Stimulated activated CD4-positive, alpha-beta T cell treated with anti-CD3 and anti-CD28 coated beads, Interleukin-4, amount 100 ng/mL, for 1 hour (primary cell): Measurements from ENCODE around the gene CLUH.
"Not testable (repeated sequence)": the region's sequence is repeated elsewhere in the genome, so short reads cannot be mapped to it uniquely, and the experiment has no call there.

ENCODE experiments used
- DNase-seq: peaks from one replicate; pipeline ENCODE4 v3.0.0-alpha.2; 2020

The CLUH gene

DNA sequence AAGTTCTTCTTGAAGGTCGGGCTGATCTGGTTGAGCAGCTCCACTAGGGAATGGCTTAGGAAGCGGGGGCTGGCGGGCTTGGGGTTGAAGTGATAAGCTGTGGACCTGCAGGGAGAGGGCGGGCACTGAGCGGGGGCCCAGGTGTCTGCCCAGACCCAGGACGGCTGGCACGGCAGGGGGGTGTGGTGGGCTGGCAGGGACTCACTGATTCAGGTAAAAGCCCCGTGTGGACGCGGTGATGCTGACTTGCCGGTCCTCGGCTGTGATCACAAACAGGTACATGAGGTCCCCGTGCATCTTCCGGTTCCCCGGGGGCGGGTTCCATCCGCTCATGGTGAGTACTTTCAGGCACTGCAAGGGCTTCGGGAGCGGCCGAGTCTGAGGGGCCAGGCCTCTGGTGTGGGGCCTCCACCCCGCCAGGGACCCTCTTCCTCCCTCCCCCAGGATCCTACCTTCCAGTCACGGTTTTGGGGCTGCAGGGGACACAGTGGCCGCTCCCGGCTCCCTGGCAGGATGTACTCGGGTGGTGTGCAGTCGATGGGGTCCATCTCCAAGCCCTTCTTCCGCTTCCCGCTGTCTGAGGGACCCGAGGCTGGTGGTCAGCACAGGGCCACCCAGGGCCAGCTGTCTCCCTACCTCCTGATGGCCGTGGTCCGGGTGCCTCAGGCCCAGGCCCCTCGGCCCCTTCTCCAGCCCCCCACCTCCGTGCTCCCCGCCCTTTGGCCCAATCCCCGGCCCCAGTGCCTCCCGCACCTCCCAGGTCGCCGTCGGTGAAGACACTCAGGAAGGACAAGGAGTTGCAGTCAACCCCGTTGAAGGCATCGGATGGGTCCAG, 10.2 kb downstream of the CLUH start:
- DNase-seq, result no peak

DNA sequence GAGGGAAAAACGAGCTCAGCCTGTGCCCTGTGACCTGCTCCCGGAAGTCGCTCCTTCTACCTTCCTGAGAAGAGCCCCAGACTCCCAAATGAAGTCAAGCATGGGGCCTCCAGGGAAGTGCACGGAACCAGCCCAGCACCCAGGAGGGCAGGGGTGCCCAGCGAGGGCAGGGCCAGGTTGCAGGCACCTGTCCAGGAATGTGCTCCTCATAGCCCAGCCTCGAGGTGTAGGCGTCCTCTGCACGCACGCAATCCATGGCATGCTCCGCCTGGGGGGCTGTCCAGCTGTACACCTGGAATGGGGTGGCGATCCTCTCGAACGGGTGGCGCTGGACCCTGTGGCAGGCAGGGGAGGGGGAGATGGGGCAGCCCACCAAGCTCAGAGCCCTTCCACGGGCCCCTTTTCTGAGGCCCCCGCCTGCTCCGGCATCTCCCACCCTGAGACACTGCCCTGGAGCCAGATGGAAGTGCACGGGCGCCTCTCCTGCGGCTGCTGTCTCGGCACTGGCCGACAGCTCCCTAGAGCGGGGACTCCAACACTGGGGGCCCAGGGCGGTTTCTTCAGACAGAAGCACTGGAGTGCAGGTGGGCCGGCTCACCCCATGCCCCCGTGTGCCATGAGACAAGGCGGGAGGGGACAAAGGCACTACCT, 10.9 kb downstream of the CLUH start:
- no peak for DNase-seq

DNA sequence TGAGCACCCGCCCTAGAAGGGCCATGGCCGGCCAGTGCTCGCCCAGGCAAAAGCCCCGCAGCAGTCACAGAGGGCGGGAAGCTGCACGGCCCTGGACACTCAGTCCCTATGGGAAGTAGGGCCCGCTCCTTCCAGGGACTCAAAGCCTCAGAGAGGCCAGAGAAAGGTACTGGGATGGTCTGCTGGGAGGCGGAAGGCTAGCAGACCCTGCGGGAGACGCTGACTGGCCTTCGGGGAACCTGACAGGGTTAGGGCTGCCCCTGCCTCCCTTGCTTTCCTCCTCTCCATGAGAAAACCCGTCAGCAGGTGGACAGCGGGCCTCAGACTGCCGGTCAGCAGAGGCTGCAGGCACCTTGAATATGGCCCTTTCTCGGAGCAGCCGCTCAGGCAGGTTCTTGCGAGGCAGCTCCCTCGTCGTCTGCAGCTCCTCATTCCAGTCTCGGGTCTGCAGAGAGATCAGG, 11.5 kb downstream of the CLUH start:
- DNase-seq, result no peak

GRCh38 chr17:2699216-2699805, 12.3 kb downstream of the CLUH start:
- DNase-seq, result not testable (repeated sequence)

- DNase-seq, result no peak
Observed at GRCh38 chr17:2697611-2698162, 13.9 kb downstream of the CLUH start.

- DNase-seq, result no peak
Observed at GRCh38 chr17:2695961-2696760, 15.4 kb downstream of the CLUH start.

DNA sequence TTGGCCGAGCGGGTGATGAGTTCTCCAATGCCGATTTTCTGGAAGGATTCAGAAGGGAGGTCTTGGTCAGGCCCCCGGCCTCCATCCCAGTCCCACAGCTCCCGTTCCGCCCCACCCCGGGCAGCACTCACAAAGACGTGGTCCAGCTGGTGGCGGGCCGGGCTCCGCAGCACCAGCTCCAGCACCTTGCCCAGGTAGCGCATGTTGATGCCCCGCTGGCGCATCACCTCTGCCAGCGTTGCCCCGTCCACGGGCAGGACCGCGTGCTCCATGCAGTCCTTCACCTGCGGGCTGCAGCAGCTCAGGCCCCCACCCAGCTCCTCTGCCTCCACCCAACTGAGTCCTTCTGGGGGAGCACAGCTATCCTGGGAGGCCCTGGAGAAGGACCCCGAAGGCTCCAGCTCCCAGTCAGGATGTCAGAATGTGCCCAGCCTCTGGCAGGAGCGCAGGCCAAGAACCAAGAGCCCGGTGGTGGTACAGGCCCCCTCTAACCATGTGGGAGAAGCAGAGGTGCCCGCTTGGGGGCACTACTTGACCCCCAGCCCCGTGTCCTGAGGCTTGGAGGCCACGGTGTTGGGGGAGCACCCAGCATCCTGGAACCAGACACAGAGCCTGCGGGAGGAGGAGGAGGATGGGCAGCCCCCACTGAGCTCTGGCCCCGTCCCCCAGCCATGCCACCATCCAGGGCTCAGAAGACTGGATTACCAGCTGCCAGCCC, 16.2 kb downstream of the CLUH start:
- DNase-seq, result no peak

DNA sequence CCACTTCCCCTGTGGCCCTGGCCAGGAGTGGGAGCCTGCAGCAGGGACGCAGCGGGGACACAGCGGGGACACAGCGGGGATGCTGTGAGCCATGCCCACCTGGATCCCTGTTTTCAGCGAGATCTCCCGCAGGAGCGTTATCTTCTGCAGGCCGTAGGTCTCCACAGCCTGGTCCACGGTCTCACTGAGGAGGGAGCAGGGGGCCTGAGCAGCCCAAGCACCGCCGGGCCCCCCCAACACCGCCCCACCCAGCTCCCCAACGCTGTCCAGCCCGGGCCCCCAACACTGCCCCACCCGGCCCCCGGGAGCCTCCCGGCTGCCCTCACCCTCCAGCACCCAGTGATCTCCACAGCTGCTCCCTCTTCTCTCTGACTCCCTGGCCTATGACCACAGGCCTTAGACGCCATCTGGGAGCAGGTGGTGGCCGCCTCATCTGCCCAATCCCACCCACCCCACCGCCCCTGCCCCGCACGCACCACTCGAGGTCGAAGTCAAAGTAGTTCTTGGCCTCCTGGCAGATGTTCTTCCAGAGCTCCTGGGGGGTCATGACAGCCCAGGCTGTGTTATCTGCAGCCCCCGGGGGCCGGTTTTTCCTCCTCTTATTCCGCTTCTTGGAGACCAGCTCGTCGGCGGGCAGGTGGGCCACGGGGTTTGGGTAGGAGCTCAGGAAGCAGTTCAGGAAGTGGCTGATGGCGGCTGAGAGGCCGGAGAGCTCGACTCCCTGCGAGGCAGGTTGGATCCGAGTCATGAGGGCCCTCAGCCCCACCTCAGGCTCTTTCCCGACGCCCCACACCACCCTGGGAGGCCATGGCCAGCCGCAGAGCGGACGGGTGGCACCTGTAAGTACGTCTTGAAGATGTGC, 17.0 kb downstream of the CLUH start:
- DNase-seq, result no peak

- no peak for DNase-seq
Observed at GRCh38 chr17:2693561-2694380, 17.8 kb downstream of the CLUH start.

GRCh38 chr17:2692781-2693135, 18.8 kb downstream of the CLUH start:
- DNase-seq, result no peak

DNA sequence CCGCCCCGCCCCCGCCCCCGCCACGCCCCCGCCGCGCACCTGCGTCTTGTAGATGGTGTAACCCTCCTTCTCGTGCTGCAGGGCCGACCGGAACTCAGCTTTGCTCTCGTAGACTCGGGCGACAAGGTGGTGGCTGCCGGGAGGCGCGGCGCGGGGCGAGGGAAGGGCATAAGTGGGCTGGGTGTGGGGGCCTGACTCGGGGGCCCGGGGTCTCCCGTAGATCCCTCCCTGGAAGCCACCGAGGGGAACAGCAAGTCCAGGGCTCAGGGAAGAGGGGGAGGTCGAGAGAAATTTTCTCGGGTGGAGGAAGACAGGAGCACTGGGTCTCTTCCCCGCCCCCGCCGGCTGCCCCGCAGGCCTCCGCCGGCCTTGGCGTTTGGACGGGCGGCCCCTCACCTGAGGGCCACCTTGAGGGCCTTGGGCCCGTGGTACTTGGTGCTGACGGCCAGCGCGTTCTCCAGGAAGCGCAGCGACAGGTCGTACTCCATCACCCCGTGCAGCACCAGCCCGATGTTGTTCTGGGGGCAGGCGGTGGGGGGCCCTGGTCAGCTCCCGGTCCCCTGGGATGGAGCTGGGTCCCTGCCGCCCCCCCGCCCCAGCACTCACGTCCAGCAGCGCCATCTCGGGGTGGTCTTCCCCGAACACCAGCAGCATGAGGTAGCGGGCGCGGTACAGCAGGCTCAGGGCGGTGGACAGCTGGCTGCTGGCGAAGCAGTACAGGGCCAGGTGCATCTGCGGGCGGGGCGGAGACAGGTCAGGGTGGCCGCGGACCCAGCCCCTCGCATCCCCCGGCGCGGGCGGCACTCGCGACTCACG, 19.4 kb downstream of the CLUH start:
- DNase-seq, result no peak

DNA sequence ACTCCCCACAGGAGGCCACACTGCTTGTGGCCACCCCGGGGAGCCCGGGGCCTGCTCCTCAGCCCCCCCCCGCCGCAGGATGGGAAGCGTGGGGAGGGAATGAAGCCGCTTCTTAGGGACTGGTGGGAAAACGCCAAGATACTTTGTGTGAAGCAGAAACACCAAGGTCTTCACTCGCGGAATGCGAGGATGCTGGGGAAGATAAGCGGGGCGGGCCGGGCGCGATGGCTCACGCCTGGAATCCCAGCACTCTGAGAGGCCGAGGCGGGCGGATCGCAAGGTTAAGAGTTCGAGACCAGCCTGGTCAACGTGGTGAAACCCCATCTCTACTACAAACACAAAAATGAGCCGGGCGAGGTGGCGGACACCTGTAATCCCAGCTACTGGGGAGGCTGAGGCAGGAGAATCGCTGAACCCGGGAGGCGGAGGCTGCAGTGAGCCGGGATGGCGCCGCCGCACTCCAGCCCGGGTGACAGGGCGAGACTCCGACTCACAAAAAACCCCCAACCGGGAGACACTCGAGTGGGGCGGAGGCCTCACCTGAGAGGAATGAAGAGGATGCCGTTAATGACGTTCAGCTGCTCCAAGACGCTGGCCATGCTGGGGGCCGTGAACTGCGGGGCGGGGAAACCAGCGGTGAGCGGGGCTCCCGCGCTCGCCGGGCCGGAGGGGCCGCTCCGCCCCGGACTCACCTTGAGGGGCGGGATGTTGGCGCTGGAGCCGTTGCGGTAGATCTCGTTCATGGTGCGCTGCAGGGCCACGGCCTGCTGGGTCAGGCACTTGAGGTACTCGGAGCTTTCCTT, 20.3 kb downstream of the CLUH start:
- DNase-seq, result no peak

GRCh38 chr17:2690165-2691068, 21.1 kb downstream of the CLUH start:
- DNase-seq, result no peak

GRCh38 chr17:2689411-2690164, 22.0 kb downstream of the CLUH start:
- DNase-seq, result no peak

DNA sequence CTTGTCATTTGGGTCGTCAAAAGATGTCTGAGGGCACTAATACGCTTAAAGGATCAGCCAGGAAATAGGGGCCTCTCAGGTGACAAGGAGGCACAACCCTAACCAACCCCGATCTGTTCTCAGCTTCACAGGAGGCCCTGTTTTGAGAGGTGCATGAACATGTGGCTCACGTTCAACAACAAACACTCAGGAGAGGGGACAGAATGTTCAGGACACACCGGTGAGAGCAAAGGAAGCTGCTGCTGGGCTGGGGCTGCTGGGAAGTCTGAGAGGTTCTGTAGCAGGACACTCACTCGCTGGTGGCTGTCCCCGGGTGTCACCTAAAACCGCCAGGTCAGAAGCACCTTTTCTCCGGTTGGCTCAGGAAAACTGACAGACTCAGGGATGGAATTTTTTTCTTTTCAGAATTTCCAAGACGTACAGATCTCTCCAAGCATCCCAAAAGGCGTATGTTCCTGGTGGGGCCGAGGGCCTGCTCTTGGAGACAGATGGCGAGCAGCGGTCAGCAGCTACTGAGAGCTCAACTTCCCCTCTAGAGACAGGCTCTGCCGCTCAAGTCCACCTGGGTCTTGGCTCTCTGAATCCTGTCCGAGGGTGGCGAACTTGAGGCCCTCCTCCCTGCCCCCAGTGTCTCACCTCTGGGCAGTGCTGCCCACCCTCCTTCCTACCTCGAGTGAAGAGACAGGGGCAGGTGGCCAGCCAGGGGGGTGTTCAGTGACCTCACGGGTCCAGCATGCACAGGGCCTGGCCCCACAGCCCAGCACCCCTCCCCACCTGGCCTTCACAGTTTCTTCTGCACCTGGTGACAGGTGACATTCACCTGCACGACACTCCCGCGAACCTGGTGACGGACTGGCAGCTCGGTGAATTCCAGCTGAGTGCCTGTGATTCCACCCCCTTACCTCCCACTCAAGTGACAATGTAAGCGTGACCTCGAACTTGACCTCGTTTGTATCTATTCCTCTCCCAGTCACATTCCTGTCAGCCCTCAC, 22.9 kb downstream of the CLUH start:
- DNase-seq, result no peak
